ENCODE data around the gene ZNF836. TPM values are rescaled to one million over a fixed set of nuclear protein-coding genes. Genes with fewer than 3 reads are reported as not detected.
"Not testable (repeated sequence)": the region's sequence is repeated elsewhere in the genome, so short reads cannot be mapped to it uniquely, and the experiment has no call there.

Gene ZNF836
- total RNA-seq, 3 donors from 2014 or later = 9.1 to 16.6 (median 11.1) TPM

- DNase-seq (no peak), ATAC-seq (no peak)
- H3K4me3 ChIP-seq = no peak overlapping the region
- H3K36me3 ChIP-seq (ENCODE audit: low read depth) = peaks cover 15% of the 10 kb centered on the region
- TF ChIP-seq CTCF (IDR thresholded peaks at IDR 0.05) = no peak
- intact Hi-C loops (cut with DNase I, micrococcal nuclease) = no loop called here
- no peaks in the 10 kb centered on the region for H3K4me1 ChIP-seq (ENCODE audit: low read depth)
- no peaks in the 10 kb centered on the region for H3K9me3 ChIP-seq
These were observed 42.8 kb upstream of the ZNF836 start for GRCh38 chr19:52214241-52214640.

GRCh38 chr19:52212572-52213255 is 41.3 kb upstream of the ZNF836 start:
- DNase-seq = no peak
- peaks cover 13% of the 10 kb centered on the region for H3K36me3 ChIP-seq (ENCODE audit: low read depth)
- no peak for TF ChIP-seq CTCF (IDR thresholded peaks at IDR 0.05)
- no peaks in the 10 kb centered on the region for H3K9me3 ChIP-seq
- intact Hi-C loops (cut with DNase I, micrococcal nuclease) = no loop called here
- H3K4me1 ChIP-seq (ENCODE audit: low read depth) = no peaks in the 10 kb centered on the region
- ATAC-seq = no peak
- no peak overlapping the region for H3K4me3 ChIP-seq

- peaks cover 13% of the 10 kb centered on the region for H3K36me3 ChIP-seq (ENCODE audit: low read depth)
- no peak for ATAC-seq
- intact Hi-C loops (cut with DNase I, micrococcal nuclease) = no loop called here
These were observed 40.6 kb upstream of the ZNF836 start for GRCh38 chr19:52211926-52212571.

GRCh38 chr19:52211203-52211602 is 39.8 kb upstream of the ZNF836 start:
- Histone ChIP-seq H3K4me1 (ENCODE audit: low read depth) (no peaks in the 10 kb centered on the region), H3K36me3 (ENCODE audit: low read depth) (peaks cover 20% of the 10 kb centered on the region), H3K4me3 (no peak overlapping the region), H3K9me3 (no peaks in the 10 kb centered on the region)
- ATAC-seq (no peak), DNase-seq (no peak)
- no peak for TF ChIP-seq CTCF (IDR thresholded peaks at IDR 0.05)
- intact Hi-C loops (cut with DNase I, micrococcal nuclease) = no loop called here

More at GRCh38 chr19:52211926-52212571, 40.6 kb upstream of the ZNF836 start:
- Histone ChIP-seq H3K4me3 (no peak overlapping the region), H3K9me3 (no peaks in the 10 kb centered on the region), H3K4me1 (ENCODE audit: low read depth) (no peaks in the 10 kb centered on the region)
- no peak for TF ChIP-seq CTCF (IDR thresholded peaks at IDR 0.05)
- DNase-seq = no peak

GRCh38 chr19:52206481-52206880 is 35.1 kb upstream of the ZNF836 start:
- TF ChIP-seq CTCF (IDR thresholded peaks at IDR 0.05) = no peak
- peaks cover 20% of the 10 kb centered on the region for H3K36me3 ChIP-seq (ENCODE audit: low read depth)
- intact Hi-C loops (cut with DNase I, micrococcal nuclease) = no loop called here
- no peaks in the 10 kb centered on the region for H3K4me1 ChIP-seq (ENCODE audit: low read depth)
- H3K4me3 ChIP-seq = no peak overlapping the region
- H3K9me3 ChIP-seq = no peaks in the 10 kb centered on the region
- ATAC-seq (no peak), DNase-seq (no peak)

- ATAC-seq; H3K4me1 ChIP-seq (ENCODE audit: low read depth); H3K4me3 ChIP-seq; H3K9me3 ChIP-seq; DNase-seq; intact Hi-C loops (cut with DNase I, micrococcal nuclease): not testable (repeated sequence)
- H3K36me3 ChIP-seq (ENCODE audit: low read depth) = peaks cover 13% of the 10 kb centered on the region
These were observed 29.5 kb upstream of the ZNF836 start for GRCh38 chr19:52200755-52201391.
